SU-DHL-6 (cell line): ENCODE measurements around the gene TEX9.

Source experiments
- H2AFZ ChIP-seq: fragments of 200-600 bp; sonication (generic); 2 replicates; pipeline ENCODE4 v1.6.1; 2014; ENCODE audit warnings: low read depth, mild to moderate bottlenecking, moderate library complexity, mixed read lengths, antibody characterized with exemption, low read length; ENCODE audit not compliant: severe bottlenecking
- H3F3A ChIP-seq: fragments of 200-600 bp; shearing (Covaris generic); 2 replicates; pipeline ENCODE4 v1.6.0; 2016; ENCODE audit warnings: antibody characterized with exemption, mild to moderate bottlenecking; ENCODE audit not compliant: insufficient read depth
- H3K27ac ChIP-seq: fragments of 200-600 bp; sonication (generic); 2 replicates; pipeline ENCODE4 v1.5.1; 2016; ENCODE audit warnings: low read depth, mild to moderate bottlenecking, low read length, moderate library complexity, mixed read lengths
- H3K27me3 ChIP-seq: fragments of 200-600 bp; sonication (generic), shearing (Covaris generic); 2 replicates; pipeline ENCODE4 v1.6.0; 2014; ENCODE audit warnings: mild to moderate bottlenecking, low read length
- H3K36me3 ChIP-seq: fragments of 200-600 bp; sonication (generic); 2 replicates; pipeline ENCODE4 v1.6.1; 2014; ENCODE audit warnings: mild to moderate bottlenecking, low read length, mixed read lengths
- H3K4me2 ChIP-seq: fragments of 300-600, 200-600 bp; shearing (Covaris generic), sonication (generic); 2 replicates; pipeline ENCODE4 v1.6.0; 2014; ENCODE audit warnings: low read length, low read depth, mild to moderate bottlenecking; ENCODE audit not compliant: poor library complexity, severe bottlenecking
- H3K4me3 ChIP-seq: fragments of 200-600 bp; sonication (generic); 2 replicates; pipeline ENCODE4 v1.5.1; 2014; ENCODE audit warnings: antibody characterized with exemption, low read length, mild to moderate bottlenecking, mixed read lengths; ENCODE audit not compliant: insufficient read depth, poor library complexity, severe bottlenecking
- H3K79me2 ChIP-seq: fragments of 200-600 bp; sonication (generic); 2 replicates; pipeline ENCODE4 v1.6.1; 2014; ENCODE audit warnings: mild to moderate bottlenecking, low read length, moderate library complexity; ENCODE audit not compliant: insufficient read depth
- H3K9ac ChIP-seq: fragments of 200-600 bp; sonication (generic); 2 replicates; pipeline ENCODE4 v1.7.0; 2014; ENCODE audit warnings: mild to moderate bottlenecking, low read length
- H3K9me2 ChIP-seq: fragments of 200-600 bp; sonication (generic); replicated peaks from 2 replicates; pipeline ENCODE4 v1.6.1; 2014; ENCODE audit warnings: low read length; ENCODE audit not compliant: insufficient read depth
- H3K9me3 ChIP-seq: fragments of 200-600 bp; sonication (generic); 2 replicates; pipeline ENCODE4 v1.6.1; 2014; ENCODE audit warnings: low read length, mixed read lengths; ENCODE audit not compliant: insufficient read depth
- H4K20me1 ChIP-seq: fragments of 200-600 bp; sonication (generic); 2 replicates; pipeline ENCODE4 v1.6.1; 2014; ENCODE audit warnings: low read depth, mild to moderate bottlenecking, antibody characterized with exemption, low read length, moderate library complexity, mixed read lengths
- CTCF ChIP-seq: fragments of 200-600 bp; sonication (generic); IDR thresholded peaks from one replicate; pipeline ENCODE4 v1.5.1; 2017; ENCODE audit warnings: antibody characterized with exemption, mild to moderate bottlenecking, low read length, moderate library complexity; ENCODE audit not compliant: insufficient read depth, poor library complexity, severe bottlenecking
- EZH2phosphoT487 ChIP-seq: fragments of 200-600 bp; sonication (generic), shearing (Covaris generic); conservative IDR thresholded peaks from 2 replicates; pipeline ENCODE4 v1.6.1; 2018; ENCODE audit warnings: mild to moderate bottlenecking, antibody characterized with exemption, low read length, moderate library complexity, mixed read lengths

The TEX9 gene

GRCh38 chr15:56358604-56359003, 6.6 kb upstream of the TEX9 start:
- H2AFZ ChIP-seq: no peak overlapping the region
- no peak overlapping the region for H3K4me3 ChIP-seq
- no peaks in the 10 kb centered on the region for H3K79me2 ChIP-seq
- no peak overlapping the region for H3K27ac ChIP-seq
- no peaks in the 10 kb centered on the region for H4K20me1 ChIP-seq
- no peak overlapping the region for H3K4me2 ChIP-seq
- no peaks in the 10 kb centered on the region for H3K36me3 ChIP-seq
- no peaks in the 10 kb centered on the region for H3K27me3 ChIP-seq
- TF ChIP-seq CTCF: no peak
- TF ChIP-seq EZH2phosphoT487: no peak
- no peak overlapping the region for H3K9ac ChIP-seq
- H3K9me3 ChIP-seq: no peaks in the 10 kb centered on the region
- no peaks in the 10 kb centered on the region for H3F3A ChIP-seq
- no peaks in the 10 kb centered on the region for H3K9me2 ChIP-seq

GRCh38 chr15:56361987-56362386, 3.2 kb upstream of the TEX9 start:
- Histone ChIP-seq H3K9me2 (no peaks in the 10 kb centered on the region), H3K4me2 (no peak overlapping the region), H3K79me2 (no peaks in the 10 kb centered on the region), H3F3A (peaks cover 5% of the 10 kb centered on the region), H3K27ac (no peak overlapping the region), H3K36me3 (no peaks in the 10 kb centered on the region), H3K9ac (no peak overlapping the region), H3K4me3 (no peak overlapping the region), H3K27me3 (no peaks in the 10 kb centered on the region), H2AFZ (no peak overlapping the region), H4K20me1 (no peaks in the 10 kb centered on the region), H3K9me3 (no peaks in the 10 kb centered on the region)
- no peak for TF ChIP-seq EZH2phosphoT487
- no peak for TF ChIP-seq CTCF

- Histone ChIP-seq H3K4me3 (peak overlapping the region; percentile 61), H3K9me2 (no peaks in the 10 kb centered on the region), H3K27me3 (no peaks in the 10 kb centered on the region), H3K36me3 (no peaks in the 10 kb centered on the region), H3F3A (peaks cover 10% of the 10 kb centered on the region), H3K4me2 (peak overlapping the region; percentile 64), H3K9me3 (no peaks in the 10 kb centered on the region), H4K20me1 (no peaks in the 10 kb centered on the region), H3K27ac (no peak overlapping the region), H2AFZ (peak overlapping the region; percentile 89), H3K79me2 (no peaks in the 10 kb centered on the region), H3K9ac (peak overlapping the region; percentile 66; the same call in 1 of the 2 replicates)
- TF ChIP-seq EZH2phosphoT487 (no peak), CTCF (no peak)
Observed at GRCh38 chr15:56366211-56366610, 985 bp downstream of the TEX9 start.

- Histone ChIP-seq H3K79me2 (no peaks in the 10 kb centered on the region), H3F3A (peaks cover 10% of the 10 kb centered on the region), H4K20me1 (no peaks in the 10 kb centered on the region), H3K4me2 (peak overlapping the region; percentile 64), H3K27me3 (no peaks in the 10 kb centered on the region), H3K9me2 (no peaks in the 10 kb centered on the region), H3K27ac (no peak overlapping the region), H3K9ac (no peak overlapping the region), H2AFZ (no peak overlapping the region), H3K9me3 (no peaks in the 10 kb centered on the region), H3K4me3 (no peak overlapping the region), H3K36me3 (no peaks in the 10 kb centered on the region)
- TF ChIP-seq EZH2phosphoT487 (no peak), CTCF (no peak)
Observed at GRCh38 chr15:56367156-56367555, 1.9 kb downstream of the TEX9 start.
